Endothelial cell of umbilical vein (primary cell): Measurements from ENCODE around the gene ALG12. TPM values are rescaled to one million over a fixed set of nuclear protein-coding genes. Genes with fewer than 3 reads are reported as not detected.

Experiments used
- BruUV-seq: library from RNA; stranded (reverse); fragments of 400-500 nt; replicated peaks from 2 replicates; lab custom pipeline; 2021; lab: Mats Ljungman, UMichigan
- CTCF ChIA-PET: fragments of 300-600, 350-600 bp; sonication (Branson Sonifier 250); formaldehyde crosslinking; loops from one replicate; lab custom pipeline; 2021; ENCODE audit warnings: antibody characterized with exemption, inconsistent platforms; lab: Charles Lee
- POLR2A ChIA-PET: fragments of 300-600, 350-600 bp; sonication (Branson Sonifier 250); formaldehyde crosslinking; loops from one replicate; lab custom pipeline; 2021; ENCODE audit warnings: antibody characterized with exemption, inconsistent platforms; lab: Charles Lee
- DNase-seq: peaks from one replicate; pipeline ENCODE4 v3.0.0-alpha.2; 2011; ENCODE audit warnings: low read depth, low spot score
- FAIRE-seq: peaks from 2 replicates; lab custom pipeline; 2011; peaks lifted over from hg19 to GRCh38; lab: Jason Lieb, UNC
- H2AFZ ChIP-seq: 2 replicates; pipeline ENCODE4 v1.6.0; 2012; ENCODE audit warnings: low read depth, low read length, control low read depth, inconsistent platforms
- H3K27ac ChIP-seq: 2 replicates; pipeline ENCODE4 v1.5.1; 2011; ENCODE audit warnings: low read depth, mild to moderate bottlenecking, control low read depth, low read length, moderate library complexity; ENCODE audit not compliant: insufficient read depth
- H3K27me3 ChIP-seq, 2 experiments: 2 replicates each; pipeline versions ENCODE4 v1.6.0 to v1.6.1; 2011; ENCODE audit warnings: low read length in 2 of 2, mixed read lengths in 1 of 2; ENCODE audit not compliant: control insufficient read depth in 2 of 2, insufficient read depth in 2 of 2
- H3K36me3 ChIP-seq, 2 experiments: 2 replicates in 1 of 2; 3 replicates in 1 of 2; pipeline ENCODE4 v1.5.1; 2011; ENCODE audit warnings: low read length in 2 of 2, mild to moderate bottlenecking in 1 of 2, moderate library complexity in 1 of 2; ENCODE audit not compliant: control insufficient read depth in 2 of 2, insufficient read depth in 2 of 2; ENCODE audit errors: extremely low read depth in 1 of 2
- H3K4me1 ChIP-seq: 3 replicates; pipeline ENCODE4 v1.5.1; 2011; ENCODE audit warnings: mild to moderate bottlenecking, low read length; ENCODE audit not compliant: control insufficient read depth, insufficient read depth; ENCODE audit errors: extremely low read depth
- H3K4me2 ChIP-seq: 2 replicates; pipeline ENCODE4 v1.6.1; 2011; ENCODE audit warnings: low read length, control low read depth, mixed read lengths; ENCODE audit not compliant: insufficient read depth
- H3K4me3 ChIP-seq, 3 experiments: fragments of 200-600 bp in 1 of 3; sonication (generic), shearing (Covaris generic) in 1 of 3; replicated peaks in 1 of 3; 2 replicates each; pipeline ENCODE4 v1.5.1; 2011 to 2016; ENCODE audit warnings: control low read depth in 3 of 3, low read length in 3 of 3, mild to moderate bottlenecking in 2 of 3, inconsistent platforms in 1 of 3, low read depth in 1 of 3, moderate library complexity in 1 of 3; ENCODE audit not compliant: insufficient read depth in 1 of 3
- H3K79me2 ChIP-seq: 2 replicates; pipeline ENCODE4 v1.6.0; 2012; ENCODE audit warnings: low read length, inconsistent platforms; ENCODE audit not compliant: control insufficient read depth, insufficient read depth
- H3K9ac ChIP-seq: replicated peaks from 2 replicates; pipeline ENCODE3; 2011; ENCODE audit warnings: low read length, control low read depth; ENCODE audit not compliant: insufficient read depth; ENCODE audit errors: extremely low read depth
- H3K9me1 ChIP-seq: replicated peaks from 3 replicates; pipeline ENCODE4 v1.6.0; 2011; ENCODE audit warnings: mild to moderate bottlenecking, low read length; ENCODE audit not compliant: control insufficient read depth, insufficient read depth; ENCODE audit errors: extremely low read depth
- H3K9me3 ChIP-seq: replicated peaks from 2 replicates; pipeline ENCODE4 v1.5.1; 2012; ENCODE audit warnings: low read length, inconsistent platforms; ENCODE audit not compliant: control insufficient read depth, insufficient read depth
- H4K20me1 ChIP-seq: replicated peaks from 2 replicates; pipeline ENCODE3; 2011; ENCODE audit warnings: mild to moderate bottlenecking, low read length; ENCODE audit not compliant: control insufficient read depth, insufficient read depth; ENCODE audit errors: extremely low read depth
- CTCF ChIP-seq, 2 donors: IDR thresholded peaks; 1 replicate in 1 of 2; 2 replicates in 1 of 2; pipeline ENCODE4 v1.5.1; 2011; ENCODE audit warnings: low read length in 2 of 2, mild to moderate bottlenecking in 2 of 2, moderate library complexity in 2 of 2, control low read depth in 1 of 2, inconsistent platforms in 1 of 2, low read depth in 1 of 2; ENCODE audit not compliant: insufficient read depth in 1 of 2; ENCODE audit errors: extremely low read depth in 1 of 2
- EZH2 ChIP-seq: IDR thresholded peaks from 2 replicates; pipeline ENCODE4 v1.6.1; 2012; ENCODE audit warnings: borderline replicate concordance, low read depth, mild to moderate bottlenecking, moderate library complexity, low read length, inconsistent platforms; ENCODE audit not compliant: severe bottlenecking
- FOS ChIP-seq: IDR thresholded peaks from 2 replicates; pipeline ENCODE4 v1.6.1; 2011; ENCODE audit warnings: mild to moderate bottlenecking, low read length, moderate library complexity, borderline replicate concordance; ENCODE audit not compliant: insufficient read depth
- GATA2 ChIP-seq: IDR thresholded peaks from 2 replicates; pipeline ENCODE4 v1.7.0; 2011; ENCODE audit warnings: low read depth, mild to moderate bottlenecking, moderate library complexity, mixed read lengths, low read length; ENCODE audit not compliant: insufficient read length, insufficient read depth
- JUN ChIP-seq: IDR thresholded peaks from 2 replicates; pipeline ENCODE4 v1.6.1; 2011; ENCODE audit warnings: borderline replicate concordance, low read depth; ENCODE audit not compliant: insufficient read length, insufficient read depth
- MAX ChIP-seq: IDR thresholded peaks from 2 replicates; pipeline ENCODE4 v1.6.1; 2011; ENCODE audit not compliant: insufficient read depth, insufficient read length
- MYC ChIP-seq: IDR thresholded peaks from one replicate; pipeline ENCODE4 v1.6.1; 2011; ENCODE audit warnings: mild to moderate bottlenecking, low read depth, low read length
- POLR2A ChIP-seq: IDR thresholded peaks from 2 replicates; pipeline ENCODE4 v1.6.1; 2012; ENCODE audit warnings: low read depth, mild to moderate bottlenecking, control low read depth, low read length
- POLR2AphosphoS5 ChIP-seq: IDR thresholded peaks from 2 replicates; pipeline ENCODE4 v1.6.1; 2012; ENCODE audit warnings: low read depth, mild to moderate bottlenecking, control low read depth, low read length, moderate library complexity; ENCODE audit not compliant: insufficient read depth
- dilution Hi-C: fragments of 300-500 bp; cut with MboI; formaldehyde crosslinking; loops from one replicate; pipeline ENCODE4 v1.15.0; 2019; ENCODE audit warnings: low sequenced_read_pairs; ENCODE audit not compliant: extremely low pct_ligation_motif_present
- intact Hi-C: fragments of 100-400 bp; cut with micrococcal nuclease; formaldehyde crosslinking; loops from one replicate; pipeline ENCODE4 v1.10.0; 2022
- polyA plus RNA-seq, 4 experiments: library from polyadenylated mRNA; depleted of rRNA in 3 of 4; stranded (reverse) in 3 of 4; unstranded in 1 of 4; fragments of >200 nt; gene quantifications; 2 replicates each; pipeline versions ENCODE4 v1.2.1 to v1.2.3, GENCODE V29; 2011 to 2012; ENCODE audit warnings: missing spikeins in 1 of 4
- total RNA-seq: library from RNA; stranded (reverse); gene quantifications from 2 replicates; pipeline ENCODE4 v1.2.3, GENCODE V29; 2021

ALG12 gene
- total and polyA plus RNA-seq, 2 donors (not counting 3 experiments of a cell fraction or from before 2014, with no cell fraction given): 14.6 to 18.0 TPM

GRCh38 chr22:49956914-49957825 lies 38.9 kb upstream of the ALG12 start:
- CTCF ChIA-PET: no interaction called here
- no peak overlapping the region for H3K4me2 ChIP-seq
- H4K20me1 ChIP-seq: no peaks in the 10 kb centered on the region
- peaks cover 18% of the 10 kb centered on the region for H3K4me1 ChIP-seq
- dilution Hi-C loops: no loop called here
- DNase-seq (no peak), FAIRE-seq (no peak)
- no TSS peak for BruUV-seq
- TF ChIP-seq EZH2: no peak
- TF ChIP-seq GATA2: no peak
- TF ChIP-seq FOS: no peak
- no peak for TF ChIP-seq CTCF (IDR thresholded peaks at IDR 0.05; ENCODE audit: extremely low read depth in 1 of 2, insufficient read depth in 1 of 2, low read depth in 1 of 2, low read length in 2 of 2)
- no peak for TF ChIP-seq JUN
- TF ChIP-seq POLR2AphosphoS5: no peak
- TF ChIP-seq POLR2A: no peak
- no peak for TF ChIP-seq MAX
- TF ChIP-seq MYC: no peak
- H3K9ac ChIP-seq: no peak overlapping the region
- intact Hi-C loops: no loop called here
- no peak overlapping the region for H3K4me3 ChIP-seq
- peaks cover 0 to 4% of the 10 kb centered on the region in 2 experiments for H3K36me3 ChIP-seq
- H3K9me3 ChIP-seq: no peaks in the 10 kb centered on the region
- no peak overlapping the region for H3K27ac ChIP-seq
- H3K9me1 ChIP-seq: no peaks in the 10 kb centered on the region
- POLR2A ChIA-PET: no interaction called here
- H3K27me3 ChIP-seq: no peaks in the 10 kb centered on the region
- peaks cover 14% of the 10 kb centered on the region for H3K79me2 ChIP-seq
- H2AFZ ChIP-seq: no peak overlapping the region
